ENCODE data around the gene THNSL1. TPM values are rescaled to one million over a fixed set of nuclear protein-coding genes. Genes with fewer than 3 reads are reported as not detected.

The THNSL1 gene
- total RNA-seq, 1 experiment from 2014 or later: 11.9 TPM

GRCh38 chr10:25046641-25047040 is 30.2 kb downstream of the THNSL1 start:
- in situ Hi-C loops (cut with HindIII; ENCODE audit: low pct_unique_long_range_greater_than_20kb, low sequenced_read_pairs): no loop called here

GRCh38 chr10:25047088-25047487 is 30.7 kb downstream of the THNSL1 start:
- no peak for DNase-seq (ENCODE audit: low read depth, low spot score)
- in situ Hi-C loops (cut with HindIII; ENCODE audit: low pct_unique_long_range_greater_than_20kb, low sequenced_read_pairs): no loop called here

More at GRCh38 chr10:25046641-25047040, 30.2 kb downstream of the THNSL1 start:
- no peak for DNase-seq (ENCODE audit: low read depth, low spot score)

GRCh38 chr10:25047591-25048301 is 31.3 kb downstream of the THNSL1 start:
- DNase-seq (ENCODE audit: low read depth, low spot score): peak; percentile 61
- in situ Hi-C loops (cut with HindIII; ENCODE audit: low pct_unique_long_range_greater_than_20kb, low sequenced_read_pairs): no loop called here

- in situ Hi-C loops (cut with HindIII; ENCODE audit: low pct_unique_long_range_greater_than_20kb, low sequenced_read_pairs): no loop called here
Measured at GRCh38 chr10:25048450-25048849, 32.0 kb downstream of the THNSL1 start.

GRCh38 chr10:25049966-25050365 is 33.6 kb downstream of the THNSL1 start:
- in situ Hi-C loops (cut with HindIII; ENCODE audit: low pct_unique_long_range_greater_than_20kb, low sequenced_read_pairs): no loop called here
- DNase-seq (ENCODE audit: low read depth, low spot score): no peak

More at GRCh38 chr10:25048450-25048849, 32.0 kb downstream of the THNSL1 start:
- DNase-seq (ENCODE audit: low read depth, low spot score): no peak

GRCh38 chr10:25050402-25050801 is 34.0 kb downstream of the THNSL1 start:
- DNase-seq (ENCODE audit: low read depth, low spot score): no peak
- in situ Hi-C loops (cut with HindIII; ENCODE audit: low pct_unique_long_range_greater_than_20kb, low sequenced_read_pairs): no loop called here

- no peak for DNase-seq (ENCODE audit: low read depth, low spot score)
- in situ Hi-C loops (cut with HindIII; ENCODE audit: low pct_unique_long_range_greater_than_20kb, low sequenced_read_pairs): no loop called here
Measured at GRCh38 chr10:25052012-25052411, 35.6 kb downstream of the THNSL1 start.

GRCh38 chr10:25056726-25057125 is 40.3 kb downstream of the THNSL1 start:
- in situ Hi-C loops (cut with HindIII; ENCODE audit: low pct_unique_long_range_greater_than_20kb, low sequenced_read_pairs): no loop called here
- DNase-seq (ENCODE audit: low read depth, low spot score): no peak

GRCh38 chr10:25057886-25058285 is 41.5 kb downstream of the THNSL1 start:
- no peak for DNase-seq (ENCODE audit: low read depth, low spot score)
- in situ Hi-C loops (cut with HindIII; ENCODE audit: low pct_unique_long_range_greater_than_20kb, low sequenced_read_pairs): no loop called here

GRCh38 chr10:25059990-25060389 is 43.6 kb downstream of the THNSL1 start:
- in situ Hi-C loops (cut with HindIII; ENCODE audit: low pct_unique_long_range_greater_than_20kb, low sequenced_read_pairs): no loop called here
- no peak for DNase-seq (ENCODE audit: low read depth, low spot score)

GRCh38 chr10:25061125-25061524 is 44.7 kb downstream of the THNSL1 start:
- DNase-seq (ENCODE audit: low read depth, low spot score): no peak
- in situ Hi-C loops (cut with HindIII; ENCODE audit: low pct_unique_long_range_greater_than_20kb, low sequenced_read_pairs): no loop called here

- no peak for DNase-seq (ENCODE audit: low read depth, low spot score)
- in situ Hi-C loops (cut with HindIII; ENCODE audit: low pct_unique_long_range_greater_than_20kb, low sequenced_read_pairs): no loop called here
Measured at GRCh38 chr10:25061711-25062449, 45.5 kb downstream of the THNSL1 start.

- DNase-seq (ENCODE audit: low read depth, low spot score): no peak
- in situ Hi-C loops (cut with HindIII; ENCODE audit: low pct_unique_long_range_greater_than_20kb, low sequenced_read_pairs): no loop called here
Measured at GRCh38 chr10:25063157-25063556, 46.7 kb downstream of the THNSL1 start.

GRCh38 chr10:25063644-25064043 is 47.2 kb downstream of the THNSL1 start:
- in situ Hi-C loops (cut with HindIII; ENCODE audit: low pct_unique_long_range_greater_than_20kb, low sequenced_read_pairs): no loop called here
- DNase-seq (ENCODE audit: low read depth, low spot score): no peak

GRCh38 chr10:25064401-25064800 is 48.0 kb downstream of the THNSL1 start:
- DNase-seq (ENCODE audit: low read depth, low spot score): no peak
- in situ Hi-C loops (cut with HindIII; ENCODE audit: low pct_unique_long_range_greater_than_20kb, low sequenced_read_pairs): no loop called here

GRCh38 chr10:25065761-25066476 is 49.5 kb downstream of the THNSL1 start:
- in situ Hi-C loops (cut with HindIII; ENCODE audit: low pct_unique_long_range_greater_than_20kb, low sequenced_read_pairs): no loop called here
- no peak for DNase-seq (ENCODE audit: low read depth, low spot score)

- in situ Hi-C loops (cut with HindIII; ENCODE audit: low pct_unique_long_range_greater_than_20kb, low sequenced_read_pairs): no loop called here
- DNase-seq (ENCODE audit: low read depth, low spot score): peak; percentile 97
Measured at GRCh38 chr10:25068152-25069058, 52.0 kb downstream of the THNSL1 start.

All from SK-MEL-5 (cell line).